ENCODE results near the gene USP17L26.
"Not testable (repeated sequence)": the region's sequence is repeated elsewhere in the genome, so short reads cannot be mapped to it uniquely, and the experiment has no call there.

USP17L26 gene

GRCh38 chr4:9334358-9334757 is at the start of gene USP17L26:
TSS of gene USP17L26 (plus strand) at chr4:9334658. CDS start at chr4:9334658, 0 bp downstream.
- not testable (repeated sequence) for DNase-seq

- DNase-seq: not testable (repeated sequence)
Observed at GRCh38 chr4:9324191-9324590, 10.3 kb upstream of the USP17L26 start.

- DNase-seq: not testable (repeated sequence)
Observed at GRCh38 chr4:9324865-9325264, 9.6 kb upstream of the USP17L26 start, which contains the start of gene USP17L24. TSS of gene USP17L24 (plus strand) at chr4:9325165. CDS start at chr4:9325165, 0 bp downstream.

- not testable (repeated sequence) for DNase-seq
Observed at GRCh38 chr4:9329611-9330010, 4.8 kb upstream of the USP17L26 start, which contains the start of gene USP17L25. TSS of gene USP17L25 (plus strand) at chr4:9329911. CDS start at chr4:9329911, 0 bp downstream.

- DNase-seq: not testable (repeated sequence)
Observed at GRCh38 chr4:9339103-9339502, 4.6 kb downstream of the USP17L26 start, which contains the start of gene USP17L5. TSS of gene USP17L5 (plus strand) at chr4:9339403. CDS start at chr4:9339403, 0 bp downstream.

GRCh38 chr4:9343848-9344247 is 9.4 kb downstream of the USP17L26 start, which contains the start of gene USP17L27:
TSS of gene USP17L27 (plus strand) at chr4:9344148. CDS start at chr4:9344148, 0 bp downstream.
- DNase-seq: not testable (repeated sequence)

GRCh38 chr4:9348593-9348992 is 14.1 kb downstream of the USP17L26 start, which contains the start of gene USP17L28:
TSS of gene USP17L28 (plus strand) at chr4:9348893. CDS start at chr4:9348893, 0 bp downstream.
- DNase-seq: not testable (repeated sequence)

- DNase-seq: not testable (repeated sequence)
Observed at GRCh38 chr4:9350866-9351265, 16.4 kb downstream of the USP17L26 start.

GRCh38 chr4:9353338-9353737 is 18.9 kb downstream of the USP17L26 start, which contains the start of gene USP17L29:
TSS of gene USP17L29 (plus strand) at chr4:9353638. CDS start at chr4:9353638, 0 bp downstream.
- DNase-seq: not testable (repeated sequence)

GRCh38 chr4:9362829-9363228 is 28.4 kb downstream of the USP17L26 start, which contains the start of gene USP17L30:
TSS of gene USP17L30 (plus strand) at chr4:9363129. CDS start at chr4:9363129, 0 bp downstream.
- DNase-seq: not testable (repeated sequence)

- not testable (repeated sequence) for DNase-seq
Observed at GRCh38 chr4:9379881-9380280, 45.4 kb downstream of the USP17L26 start.

- DNase-seq: not testable (repeated sequence)
Observed at GRCh38 chr4:9381012-9381534, 46.6 kb downstream of the USP17L26 start.

GRCh38 chr4:9384126-9384525 is 49.7 kb downstream of the USP17L26 start:
- no peak for DNase-seq

All from NCI-H1436 (cell line).